Hippocampal formation (tissue), 2 donors: Measurements from ENCODE around the gene SUMF1.
A peak's percentile ranks its signal among the peaks of the same experiment; 100 is the strongest.

Source experiments
- DNase-seq, 2 donors: peaks; one replicate each; lab custom pipeline; 2025; lab: John Stamatoyannopoulos, UW

Gene SUMF1

GRCh38 chr3:4466741-4467521 lies at the start of gene SUMF1:
Gene SUMF1 (minus strand): TSS chr3:4467269. CDS start chr3:4467245, 24 bp downstream.
- DNase-seq: peak; percentile 54 to 81

GRCh38 chr3:4515916-4516579 lies 49.0 kb upstream of the SUMF1 start:
- no peak for DNase-seq

- DNase-seq: no peak
Observed at GRCh38 chr3:4514916-4515315, 47.8 kb upstream of the SUMF1 start.

- no peak for DNase-seq
Observed at GRCh38 chr3:4514321-4514720, 47.3 kb upstream of the SUMF1 start.

- DNase-seq: no peak
Observed at GRCh38 chr3:4512895-4513616, 46.0 kb upstream of the SUMF1 start.

GRCh38 chr3:4511491-4512262 lies 44.6 kb upstream of the SUMF1 start:
- DNase-seq: no peak

GRCh38 chr3:4509983-4510755 lies 43.1 kb upstream of the SUMF1 start:
- DNase-seq: no peak

- DNase-seq: no peak
Observed at GRCh38 chr3:4509043-4509442, 42.0 kb upstream of the SUMF1 start.

- DNase-seq: no peak
Observed at GRCh38 chr3:4508048-4508981, 41.2 kb upstream of the SUMF1 start.

- DNase-seq: no peak
Observed at GRCh38 chr3:4507024-4507596, 40.0 kb upstream of the SUMF1 start.

GRCh38 chr3:4506559-4507023 lies 39.5 kb upstream of the SUMF1 start:
- no peak for DNase-seq

- DNase-seq: no peak
Observed at GRCh38 chr3:4505688-4506558, 38.9 kb upstream of the SUMF1 start.

- DNase-seq: no peak
Observed at GRCh38 chr3:4504340-4505261, 37.5 kb upstream of the SUMF1 start.

- no peak for DNase-seq
Observed at GRCh38 chr3:4503050-4503449, 36.0 kb upstream of the SUMF1 start.

GRCh38 chr3:4501927-4502326 lies 34.9 kb upstream of the SUMF1 start:
- no peak for DNase-seq

GRCh38 chr3:4501437-4501836 lies 34.4 kb upstream of the SUMF1 start:
- no peak for DNase-seq

- no peak for DNase-seq
Observed at GRCh38 chr3:4498446-4498845, 31.4 kb upstream of the SUMF1 start.
